Adrenal gland (tissue), 5 donors: ENCODE data around the gene GABPB2.

Experiments used
- POLR2A ChIP-seq, 2 donors: fragments of 450-650 bp; IDR thresholded peaks; one replicate each; pipeline ENCODE4 v1.6.1; 2017; ENCODE audit warnings: antibody characterized with exemption in 2 of 2, mild to moderate bottlenecking in 2 of 2, moderate library complexity in 1 of 2
- TF ChIP-seq, protein P1 (sequence below), 6 experiments: fragments of 450-650 bp in 4 of 6; fragments of 200-600 bp in 2 of 6; sonication (generic) in 1 of 6; IDR thresholded peaks; 1 replicate in 5 of 6; 2 replicates in 1 of 6; pipeline versions ENCODE4 v1.5.1 to v1.8.0; 2016 to 2021; ENCODE audit warnings: antibody characterized with exemption in 6 of 6, mild to moderate bottlenecking in 2 of 6, moderate library complexity in 1 of 6
- donor health status: DM: no; HTN: no; CAD: no.

DNA sequence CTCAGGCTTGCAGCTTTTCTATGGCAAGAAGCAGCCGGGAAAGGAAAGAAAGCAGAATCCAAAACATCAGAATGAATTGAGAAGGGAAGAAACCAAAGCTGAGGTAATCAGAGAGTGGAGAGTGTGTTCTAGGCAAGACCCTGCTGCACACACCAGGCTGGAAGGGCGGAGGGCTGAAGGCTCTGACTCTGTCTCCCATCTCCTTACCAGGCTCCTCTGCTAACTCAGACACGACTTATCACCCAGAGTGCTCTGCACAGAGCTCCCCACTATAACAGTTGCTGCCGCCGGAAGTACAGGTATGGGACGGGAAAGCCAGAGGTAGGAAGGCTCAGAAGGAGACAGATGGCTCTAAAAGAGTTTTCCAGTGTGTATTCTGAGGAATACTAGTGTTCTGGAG is 96.6 kb downstream of the GABPB2 start:
- TF ChIP-seq, protein P1, sequence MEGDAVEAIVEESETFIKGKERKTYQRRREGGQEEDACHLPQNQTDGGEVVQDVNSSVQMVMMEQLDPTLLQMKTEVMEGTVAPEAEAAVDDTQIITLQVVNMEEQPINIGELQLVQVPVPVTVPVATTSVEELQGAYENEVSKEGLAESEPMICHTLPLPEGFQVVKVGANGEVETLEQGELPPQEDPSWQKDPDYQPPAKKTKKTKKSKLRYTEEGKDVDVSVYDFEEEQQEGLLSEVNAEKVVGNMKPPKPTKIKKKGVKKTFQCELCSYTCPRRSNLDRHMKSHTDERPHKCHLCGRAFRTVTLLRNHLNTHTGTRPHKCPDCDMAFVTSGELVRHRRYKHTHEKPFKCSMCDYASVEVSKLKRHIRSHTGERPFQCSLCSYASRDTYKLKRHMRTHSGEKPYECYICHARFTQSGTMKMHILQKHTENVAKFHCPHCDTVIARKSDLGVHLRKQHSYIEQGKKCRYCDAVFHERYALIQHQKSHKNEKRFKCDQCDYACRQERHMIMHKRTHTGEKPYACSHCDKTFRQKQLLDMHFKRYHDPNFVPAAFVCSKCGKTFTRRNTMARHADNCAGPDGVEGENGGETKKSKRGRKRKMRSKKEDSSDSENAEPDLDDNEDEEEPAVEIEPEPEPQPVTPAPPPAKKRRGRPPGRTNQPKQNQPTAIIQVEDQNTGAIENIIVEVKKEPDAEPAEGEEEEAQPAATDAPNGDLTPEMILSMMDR (IDR thresholded peaks at IDR 0.05), result no peak
- TF ChIP-seq POLR2A (IDR thresholded peaks at IDR 0.05), result no peak
